GM21786 (cell line): ENCODE results near the gene TBL1XR1.
A peak's percentile ranks its signal among the peaks of the same experiment; 100 is the strongest.

Source experiments
- ATAC-seq: cut with Tn5 transposase; IDR thresholded peaks from one replicate; pipeline ENCODE4 v1.9.1; 2021; ENCODE audit not compliant: unreplicated experiment

Gene TBL1XR1

GRCh38 chr3:177066068-177066467 is 131.2 kb downstream of the TBL1XR1 start:
- no peak for ATAC-seq

- no peak for ATAC-seq
Observed at GRCh38 chr3:177065285-177066033, 131.8 kb downstream of the TBL1XR1 start.

- no peak for ATAC-seq
Observed at GRCh38 chr3:177062052-177062732, 135.1 kb downstream of the TBL1XR1 start.

DNA sequence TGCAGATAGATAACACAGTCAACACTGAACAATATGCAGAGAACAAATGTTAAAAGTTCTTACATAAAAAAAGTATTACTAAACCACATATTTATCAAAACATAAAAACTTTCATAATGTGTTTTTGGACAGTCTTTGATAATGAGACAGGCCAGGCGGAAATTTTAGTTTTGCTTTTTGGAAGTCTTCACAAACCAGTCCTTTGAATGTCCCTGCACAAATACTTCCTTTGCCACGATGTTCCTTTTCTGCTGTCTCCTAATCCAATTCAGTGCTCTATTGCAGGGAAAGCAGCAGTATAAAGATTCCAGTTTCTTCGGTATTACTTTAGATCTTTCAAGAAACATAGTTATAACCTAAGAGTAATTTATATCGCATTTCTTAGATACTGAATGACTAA is 135.9 kb downstream of the TBL1XR1 start:
- no peak for ATAC-seq

DNA sequence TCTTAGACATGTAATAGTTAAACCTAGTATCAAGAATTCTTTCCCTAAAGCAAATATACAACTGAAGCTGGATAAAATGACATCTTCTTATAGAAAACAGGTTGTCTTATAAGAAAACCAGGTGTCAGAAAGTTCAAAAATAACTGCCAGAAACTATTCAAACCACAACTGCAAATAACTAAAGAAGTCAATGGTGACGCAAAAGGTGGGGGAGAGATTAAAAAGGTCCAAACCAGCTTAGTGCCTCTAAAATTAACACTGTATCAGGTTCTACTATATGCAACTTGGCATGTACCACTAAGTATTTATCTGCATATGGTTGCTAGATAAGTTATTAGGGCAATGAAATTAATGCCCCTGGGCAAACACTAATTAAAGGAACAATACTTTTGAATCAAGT is 136.8 kb downstream of the TBL1XR1 start:
- no peak for ATAC-seq

DNA sequence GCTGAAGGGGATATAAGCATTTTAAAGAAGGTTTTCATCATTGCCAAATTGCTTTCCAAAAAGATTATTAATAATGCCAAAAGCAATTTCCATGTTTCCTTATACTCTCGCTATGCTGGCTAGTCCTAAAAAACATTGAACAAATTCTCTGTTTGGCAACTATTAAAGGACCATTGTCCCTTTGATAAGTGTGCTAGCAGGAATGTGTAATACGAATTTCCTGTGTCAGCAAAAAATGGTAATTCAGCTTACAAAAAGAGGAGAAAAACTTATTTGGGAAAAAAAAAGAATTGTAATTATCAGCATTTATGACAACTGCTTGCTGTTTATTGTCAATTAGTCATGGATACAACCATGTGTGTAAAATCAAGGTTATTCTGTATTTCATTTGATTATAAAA is 138.6 kb downstream of the TBL1XR1 start:
- no peak for ATAC-seq

DNA sequence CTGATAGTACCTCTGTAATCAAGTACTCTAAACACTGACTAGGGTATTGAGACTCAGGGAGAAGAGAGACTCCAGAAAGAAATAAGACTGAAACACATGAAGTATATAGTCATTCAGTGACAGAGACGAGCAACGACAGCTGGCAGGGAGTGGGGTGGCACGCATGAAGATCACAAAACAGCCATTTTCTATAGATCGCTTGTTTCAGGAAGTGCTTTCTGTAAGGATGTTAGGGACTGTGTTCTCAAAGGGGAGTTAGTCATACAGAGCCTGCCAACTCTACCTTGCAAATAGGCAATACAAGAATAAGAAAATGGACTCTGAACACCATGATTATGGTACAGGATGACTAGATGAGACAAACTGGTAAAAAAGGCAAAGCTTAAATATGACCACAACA is 139.5 kb downstream of the TBL1XR1 start:
- ATAC-seq, result peak; percentile 97

DNA sequence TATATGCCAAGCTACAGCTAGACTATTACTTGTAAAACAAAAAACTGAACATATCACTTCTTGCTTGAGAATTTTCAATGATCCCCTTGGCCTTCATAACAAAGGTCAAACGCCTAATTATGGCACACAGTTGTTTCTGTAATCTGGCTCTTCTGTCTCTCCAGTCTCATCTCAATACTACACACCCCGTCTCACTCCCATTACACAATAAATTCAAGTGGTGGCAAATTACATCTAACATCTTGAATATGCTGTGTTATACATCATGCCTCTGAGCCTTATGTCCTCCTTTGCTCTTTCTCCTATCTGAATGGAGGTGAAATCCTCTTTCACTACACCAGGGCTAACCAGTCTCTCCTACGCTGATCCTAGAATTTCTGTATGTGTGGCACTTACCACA is 140.4 kb downstream of the TBL1XR1 start:
- no peak for ATAC-seq

GRCh38 chr3:177055605-177056571 is 141.4 kb downstream of the TBL1XR1 start:
- ATAC-seq, result no peak

DNA sequence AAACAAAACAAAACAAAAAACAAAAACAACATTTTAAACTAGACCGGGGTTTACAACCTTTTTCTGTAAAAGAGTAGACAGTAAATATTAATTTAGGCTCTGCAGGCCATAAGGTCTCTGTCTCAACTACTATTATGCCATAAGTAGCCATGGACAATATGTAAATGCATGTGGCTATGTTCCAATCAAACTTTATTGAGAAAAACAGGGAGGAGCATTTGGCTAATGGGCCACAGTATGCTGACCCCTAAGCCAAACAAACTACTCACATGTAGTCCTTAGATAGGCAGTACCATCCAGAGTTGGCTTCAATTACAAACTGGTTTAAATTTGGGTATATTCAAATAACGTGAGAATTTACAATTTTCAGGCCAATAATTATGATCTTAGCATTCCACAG is 144.2 kb downstream of the TBL1XR1 start:
- no peak for ATAC-seq

GRCh38 chr3:177051411-177051810 is 145.9 kb downstream of the TBL1XR1 start:
- ATAC-seq, result no peak

- peak; percentile 50 for ATAC-seq
Observed at GRCh38 chr3:177050501-177051237, 146.6 kb downstream of the TBL1XR1 start.

GRCh38 chr3:177045767-177046166 is 151.5 kb downstream of the TBL1XR1 start:
- ATAC-seq, result no peak

DNA sequence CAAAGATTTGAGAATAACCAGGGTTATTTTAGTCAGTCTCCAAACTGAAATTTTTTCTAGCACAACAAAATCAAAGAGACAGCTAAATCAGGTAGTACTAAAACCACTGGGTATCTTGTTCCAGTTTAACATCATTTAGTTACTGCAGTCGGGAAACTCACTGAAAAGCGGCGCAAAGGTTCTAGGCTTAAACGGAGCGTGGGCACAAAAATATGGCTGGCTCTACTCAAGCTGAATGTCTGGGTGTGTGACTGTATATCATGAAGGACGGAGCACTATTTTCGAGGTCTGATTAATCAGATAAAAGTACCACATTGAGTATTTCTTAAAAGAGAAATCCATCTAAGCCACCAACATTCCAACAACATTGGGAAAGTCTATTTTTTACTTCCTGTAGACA is 152.1 kb downstream of the TBL1XR1 start:
- ATAC-seq, result no peak

DNA sequence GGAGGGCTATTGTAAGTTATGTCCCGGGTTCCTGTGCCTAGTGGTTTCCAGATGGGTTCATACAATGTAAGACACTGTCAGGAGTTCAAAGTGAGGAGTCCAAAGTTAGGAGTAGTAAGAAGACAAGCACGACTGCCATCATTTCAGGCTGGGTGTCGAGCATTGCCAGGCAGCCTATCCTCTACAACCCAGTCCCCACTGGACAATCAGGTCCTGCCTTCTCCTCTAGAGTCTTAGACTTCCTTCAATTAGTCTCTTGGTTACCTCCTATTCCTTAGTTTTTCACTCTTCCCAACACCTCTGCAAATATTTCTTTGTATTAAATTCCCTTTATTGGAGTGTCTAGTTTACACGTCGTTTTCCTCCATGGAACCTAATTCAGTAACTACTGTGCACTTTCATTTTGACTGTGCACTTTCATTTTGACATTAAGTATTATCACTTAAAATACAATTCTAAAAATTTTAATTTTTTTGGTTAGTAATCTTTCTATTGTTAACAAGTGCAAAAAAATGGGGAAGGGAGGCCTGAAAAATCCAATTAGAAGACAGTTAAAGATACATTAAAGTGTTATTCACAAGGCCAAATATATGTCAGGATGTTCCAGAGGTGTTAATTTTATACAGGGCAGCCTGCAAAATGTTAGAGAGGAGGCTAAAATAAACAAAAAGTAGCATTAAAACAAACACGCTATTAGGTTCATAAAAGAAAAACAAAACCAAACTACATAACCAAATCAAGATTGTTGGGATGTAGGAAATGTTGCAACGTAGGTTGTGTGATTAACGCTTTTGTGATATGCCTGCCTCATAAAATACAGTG is 155.3 kb downstream of the TBL1XR1 start:
- ATAC-seq, result no peak

DNA sequence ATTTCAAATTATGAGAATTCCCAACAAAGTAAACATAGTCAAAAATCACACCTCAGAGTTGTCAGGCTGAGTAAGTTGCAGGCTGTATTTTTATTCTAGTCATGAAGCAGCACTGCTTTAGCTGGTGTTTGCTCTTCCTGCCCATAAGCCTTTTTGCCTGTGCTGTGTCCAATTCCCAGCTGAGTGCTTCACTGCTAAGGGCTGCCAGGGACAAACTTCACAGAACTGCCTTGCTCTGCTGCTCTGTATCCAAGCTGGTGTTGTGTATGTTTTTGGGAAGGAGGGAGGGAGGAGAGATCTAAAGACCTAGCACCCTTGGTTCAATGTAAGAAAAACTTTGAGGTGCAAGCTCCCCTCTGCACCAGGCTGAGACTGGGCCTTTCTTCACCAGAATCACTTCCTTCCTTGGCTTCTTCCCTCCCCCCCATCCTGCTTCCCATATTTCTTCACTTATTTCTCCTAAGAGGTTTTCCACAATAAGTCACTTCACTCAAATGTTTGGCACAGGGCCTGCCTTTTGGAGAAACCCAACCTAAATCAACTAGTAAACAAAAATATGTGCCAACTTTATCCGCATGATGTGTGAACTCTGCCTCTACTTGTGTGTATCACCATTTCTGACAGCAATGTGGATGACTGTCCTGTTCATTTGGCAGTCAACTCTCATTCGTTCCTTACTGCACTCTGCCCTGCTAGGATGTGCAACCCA is 156.1 kb downstream of the TBL1XR1 start:
- ATAC-seq, result no peak

GRCh38 chr3:177039490-177040274 is 157.6 kb downstream of the TBL1XR1 start:
- no peak for ATAC-seq

DNA sequence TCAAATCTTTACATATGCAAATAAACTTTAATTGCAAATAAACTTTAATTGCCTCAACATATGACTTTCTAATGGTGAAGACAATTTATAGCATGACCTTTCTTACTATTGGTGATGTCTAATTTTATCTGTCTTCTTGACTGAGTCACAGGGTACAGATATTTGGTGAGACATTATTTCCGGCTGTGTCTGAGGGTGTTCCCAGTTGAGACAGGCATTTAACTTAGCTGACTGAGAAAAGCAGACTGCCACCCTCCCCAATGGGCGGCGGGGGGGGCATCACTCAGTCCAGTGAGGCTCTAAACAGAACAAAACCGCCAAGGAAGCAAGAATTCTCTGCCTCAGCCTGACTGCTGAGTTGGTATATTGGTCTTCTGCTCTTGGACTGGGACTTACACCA is 160.0 kb downstream of the TBL1XR1 start:
- no peak for ATAC-seq

DNA sequence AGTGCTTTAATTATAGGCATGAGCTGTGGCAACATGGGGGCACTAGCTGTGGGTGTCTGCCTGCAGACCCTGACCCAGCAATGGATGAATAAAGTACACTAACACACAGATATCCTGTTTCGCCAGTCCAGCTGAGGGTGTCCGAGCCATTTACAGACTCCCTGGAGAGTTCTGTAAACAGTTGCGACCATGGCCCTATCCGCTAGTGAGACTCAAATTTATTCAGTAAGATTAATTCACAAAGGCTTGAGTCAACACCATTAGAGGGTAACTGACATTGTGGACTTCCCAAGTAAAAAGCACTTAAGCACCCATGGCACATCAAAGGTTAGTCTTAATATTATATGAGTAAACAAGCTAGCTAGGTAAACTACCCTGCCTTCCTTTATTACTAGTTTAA is 161.6 kb downstream of the TBL1XR1 start:
- no peak for ATAC-seq
